IPS-11a (cell line): Measurements from ENCODE around the gene ARL5A.

Experiments
- H3K4me3 ChIP-seq: one replicate; pipeline ENCODE4 v1.5.1; 2013; ENCODE audit warnings: low read depth, low read length, control low read depth

ARL5A gene

DNA sequence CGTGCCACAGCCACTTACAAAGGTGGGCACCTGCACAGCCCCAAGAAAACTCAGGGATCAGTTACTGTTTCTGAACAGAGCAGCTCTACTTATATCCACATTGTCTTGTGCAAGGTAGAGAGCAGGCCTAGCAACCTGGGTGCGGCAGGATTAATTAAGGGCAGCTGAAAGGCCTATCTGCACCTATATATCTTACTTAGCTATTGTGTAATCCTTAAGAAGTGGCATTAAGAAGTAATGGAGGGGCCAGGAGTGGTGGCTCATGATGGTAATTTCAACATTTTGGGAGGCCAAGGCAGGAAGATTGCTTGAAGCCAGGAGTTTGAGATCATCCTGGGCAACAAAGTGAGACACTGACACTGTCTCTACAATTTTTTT lies 12.8 kb upstream of the ARL5A start:
- H3K4me3 ChIP-seq = no peak overlapping the region

- H3K4me3 ChIP-seq = no peak overlapping the region
Measured at GRCh38 chr2:151840216-151841046, 12.2 kb upstream of the ARL5A start.

GRCh38 chr2:151837926-151838325 lies 9.7 kb upstream of the ARL5A start:
- H3K4me3 ChIP-seq = no peak overlapping the region

GRCh38 chr2:151833984-151834383 lies 5.8 kb upstream of the ARL5A start:
- H3K4me3 ChIP-seq = no peak overlapping the region

DNA sequence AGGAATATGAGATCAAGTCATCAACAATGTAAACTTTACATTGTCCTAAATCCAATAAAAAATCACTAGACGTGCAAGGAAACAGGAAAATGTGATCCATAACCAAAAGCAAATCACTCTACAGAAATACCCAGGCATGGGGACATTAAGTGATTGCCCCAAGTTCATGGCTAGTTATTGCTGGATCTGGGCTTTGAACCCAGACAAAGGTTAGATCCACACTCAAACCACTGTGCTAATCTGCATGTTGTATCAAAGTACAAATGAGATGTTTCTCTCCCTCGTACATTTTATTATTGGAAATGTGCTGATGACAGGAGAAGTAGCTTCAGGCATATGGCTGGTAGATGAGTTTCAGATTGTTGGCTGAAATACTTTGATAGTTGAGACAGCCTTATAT lies 2.7 kb upstream of the ARL5A start:
- H3K4me3 ChIP-seq = no peak overlapping the region

DNA sequence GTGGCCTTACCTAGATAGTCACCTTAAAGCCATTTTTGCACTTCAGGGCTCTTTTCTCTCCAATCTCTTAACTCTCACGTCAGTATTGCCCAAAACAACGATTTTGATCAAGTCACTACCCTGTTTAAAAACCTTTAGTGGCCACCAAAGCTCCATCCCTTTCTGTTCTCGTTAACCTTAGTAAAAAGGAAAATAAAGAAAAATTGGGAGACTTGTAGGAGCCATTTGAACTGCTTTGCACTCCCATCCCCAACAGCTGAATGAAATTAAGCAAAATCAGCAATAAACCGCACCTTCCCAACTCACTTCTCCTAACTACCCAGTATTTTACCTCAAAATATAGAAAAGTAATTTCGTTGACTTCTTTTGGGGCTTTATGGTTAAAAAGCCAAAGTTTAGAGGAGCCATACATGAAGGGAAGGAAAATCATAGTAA lies 686 bp upstream of the ARL5A start:
- H3K4me3 ChIP-seq = peak overlapping the region; percentile 42

DNA sequence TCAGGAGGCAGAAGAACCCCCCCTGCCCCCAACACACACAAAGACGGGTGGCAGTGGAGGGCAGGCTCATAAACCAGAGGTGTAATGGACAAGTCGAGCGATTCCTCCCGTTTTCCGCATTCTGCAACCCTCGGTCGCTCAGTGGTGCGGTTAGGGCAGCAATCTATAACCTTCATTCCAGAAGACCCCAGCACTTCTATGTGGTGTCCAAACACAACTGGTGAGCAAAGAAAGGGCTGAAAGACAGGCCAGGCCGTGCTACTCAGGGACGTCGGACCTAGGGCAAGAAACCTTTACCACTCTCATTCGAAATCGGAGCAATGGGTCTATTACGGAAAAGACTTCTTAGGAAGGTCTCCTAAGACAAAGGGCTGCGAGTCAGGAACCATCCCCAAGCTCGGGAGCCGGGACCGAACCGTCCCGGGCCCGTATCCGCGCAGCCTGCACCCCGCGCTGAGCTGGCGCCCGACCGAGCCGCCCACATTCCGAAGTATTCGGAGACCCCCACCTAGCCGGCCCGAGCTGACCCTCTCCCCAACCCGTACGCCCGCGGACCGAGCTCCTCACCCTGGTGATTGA lies 568 bp downstream of the ARL5A start:
- peak overlapping the region; percentile 67 for H3K4me3 ChIP-seq

DNA sequence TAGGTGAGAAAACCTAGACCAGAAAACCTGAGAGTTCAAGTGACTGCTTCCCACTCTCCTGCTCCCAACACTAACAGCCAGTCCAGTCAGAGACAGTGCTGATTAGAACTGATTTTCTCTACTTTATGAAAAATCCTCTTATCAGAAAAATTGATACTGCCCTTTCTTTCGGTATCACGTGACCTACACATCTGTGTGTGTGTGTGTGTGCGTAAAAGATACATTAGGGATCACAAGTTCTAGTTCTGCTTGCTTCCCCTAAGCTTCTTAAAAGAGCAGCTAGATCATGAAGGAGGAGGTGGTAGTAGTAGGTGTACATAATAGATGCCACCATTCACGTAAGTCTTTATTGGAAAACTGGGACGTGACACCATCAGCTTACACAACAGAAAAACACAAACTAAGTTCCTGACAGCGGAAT lies 1.5 kb downstream of the ARL5A start:
- peak overlapping the region; percentile 67 for H3K4me3 ChIP-seq

GRCh38 chr2:151824886-151825285 lies 3.3 kb downstream of the ARL5A start:
- H3K4me3 ChIP-seq = no peak overlapping the region

DNA sequence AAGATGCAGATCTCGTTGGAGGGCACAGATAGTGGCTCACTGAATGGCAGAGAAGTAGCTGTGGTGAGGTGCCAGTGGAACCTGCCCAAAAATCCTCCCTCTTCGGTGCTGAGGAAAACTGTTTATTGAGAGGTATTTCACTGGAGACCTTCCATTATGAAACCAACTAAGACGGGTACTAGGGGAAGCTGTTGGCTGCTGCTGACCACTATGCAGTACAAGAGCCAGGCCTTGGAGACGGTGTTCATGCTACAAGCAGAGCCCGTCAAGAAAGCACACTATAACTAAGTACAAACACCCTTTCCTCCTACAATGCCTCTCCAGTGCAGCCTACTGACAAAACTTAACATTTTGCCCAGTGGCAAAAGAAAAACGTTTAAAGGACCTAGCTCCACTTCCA lies 4.6 kb downstream of the ARL5A start:
- no peak overlapping the region for H3K4me3 ChIP-seq

- H3K4me3 ChIP-seq = no peak overlapping the region
Measured at GRCh38 chr2:151819920-151820319, 8.3 kb downstream of the ARL5A start.

DNA sequence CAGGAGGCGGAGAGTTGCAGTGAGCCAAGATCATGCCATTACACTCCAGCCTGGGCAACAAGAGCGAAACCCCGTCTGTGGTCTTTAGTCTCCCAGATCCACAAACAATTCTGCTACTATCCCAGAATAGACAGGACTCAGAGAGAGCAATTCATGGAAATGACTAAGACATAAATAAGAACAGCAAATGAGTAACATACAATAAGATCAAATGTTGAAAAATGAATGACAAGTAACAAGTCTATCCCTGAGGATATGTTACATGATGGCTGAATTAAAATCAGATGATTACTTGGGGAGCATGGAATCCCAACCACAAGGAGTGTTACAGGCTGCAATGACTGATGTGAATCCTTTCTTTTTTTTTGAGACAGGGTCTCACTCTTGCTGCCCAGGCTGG lies 10.3 kb downstream of the ARL5A start:
- no peak overlapping the region for H3K4me3 ChIP-seq

DNA sequence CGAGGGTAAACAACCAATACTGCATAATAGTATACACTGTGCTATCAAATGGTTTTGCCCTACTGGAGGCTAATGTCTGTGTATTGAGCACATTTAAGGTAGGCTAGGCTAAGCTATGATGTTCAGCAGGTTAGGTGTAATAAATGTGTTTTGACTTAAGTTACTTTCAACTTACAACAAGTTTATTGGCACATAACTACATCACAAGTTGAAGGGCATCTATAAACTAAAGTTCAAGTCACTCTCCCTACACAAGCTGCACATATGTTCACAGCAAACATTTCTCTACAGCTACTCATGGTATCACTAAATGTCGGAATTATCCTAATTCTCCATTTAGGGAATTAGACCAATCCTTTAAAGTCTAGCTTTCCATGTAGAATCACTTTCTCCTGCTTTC lies 11.4 kb downstream of the ARL5A start:
- H3K4me3 ChIP-seq = no peak overlapping the region

DNA sequence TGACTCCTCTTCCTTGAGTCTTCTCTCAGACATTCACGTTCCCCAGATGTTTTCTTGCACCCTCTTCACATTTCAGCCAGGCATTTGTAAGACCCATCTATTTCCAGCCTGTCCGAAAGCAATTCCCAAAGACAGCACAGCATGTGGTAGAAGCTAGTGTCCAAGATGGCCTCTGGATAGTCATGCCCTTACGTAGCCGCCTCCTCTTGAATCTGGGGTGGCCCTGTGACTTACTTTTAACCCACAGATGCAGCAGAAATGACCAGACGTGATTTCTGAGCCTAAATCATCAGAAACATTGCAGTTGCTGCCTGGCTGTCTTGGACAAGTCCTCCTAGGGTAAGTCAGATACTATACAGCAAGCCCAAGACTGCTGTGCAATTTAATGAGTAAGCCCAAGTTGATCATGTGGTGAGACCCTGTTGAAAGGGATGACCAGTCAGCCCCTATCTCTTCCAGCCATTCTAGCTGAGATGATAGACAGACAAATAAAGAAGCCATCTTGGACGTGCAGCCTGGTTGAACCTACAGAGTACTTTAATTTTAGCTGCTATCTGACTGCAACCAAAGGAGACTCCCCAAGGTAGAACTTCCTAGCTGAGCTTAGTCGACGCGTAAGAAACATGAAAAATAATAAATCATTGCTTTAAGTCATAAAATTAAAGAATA lies 12.3 kb downstream of the ARL5A start:
- no peak overlapping the region for H3K4me3 ChIP-seq

- H3K4me3 ChIP-seq = no peak overlapping the region
Measured at GRCh38 chr2:151810489-151810888, 17.7 kb downstream of the ARL5A start.

GRCh38 chr2:151809073-151809383 lies 19.2 kb downstream of the ARL5A start:
- H3K4me3 ChIP-seq = no peak overlapping the region

GRCh38 chr2:151808258-151809072 lies 19.8 kb downstream of the ARL5A start:
- H3K4me3 ChIP-seq = no peak overlapping the region

- no peak overlapping the region for H3K4me3 ChIP-seq
Measured at GRCh38 chr2:151805961-151806360, 22.3 kb downstream of the ARL5A start.

GRCh38 chr2:151805343-151805742 lies 22.9 kb downstream of the ARL5A start:
- H3K4me3 ChIP-seq = no peak overlapping the region

GRCh38 chr2:151803811-151804210 lies 24.4 kb downstream of the ARL5A start:
- no peak overlapping the region for H3K4me3 ChIP-seq

- no peak overlapping the region for H3K4me3 ChIP-seq
Measured at GRCh38 chr2:151802315-151802714, 25.9 kb downstream of the ARL5A start.
